ENCODE results near the gene NOD1.

GRCh38 chr7:30471205-30471604 lies 7.4 kb downstream of the NOD1 start:
- TF ChIP-seq EZH2 (IDR thresholded peaks at IDR 0.05; ENCODE audit: insufficient read depth, poor library complexity, severe bottlenecking) (no peak), EZH2phosphoT487 (IDR thresholded peaks at IDR 0.05; ENCODE audit: insufficient read depth, low read depth) (no peak)

Measured in GM23248 (cell line).